ENCODE data around the gene KCNAB1.

Gene KCNAB1

DNA sequence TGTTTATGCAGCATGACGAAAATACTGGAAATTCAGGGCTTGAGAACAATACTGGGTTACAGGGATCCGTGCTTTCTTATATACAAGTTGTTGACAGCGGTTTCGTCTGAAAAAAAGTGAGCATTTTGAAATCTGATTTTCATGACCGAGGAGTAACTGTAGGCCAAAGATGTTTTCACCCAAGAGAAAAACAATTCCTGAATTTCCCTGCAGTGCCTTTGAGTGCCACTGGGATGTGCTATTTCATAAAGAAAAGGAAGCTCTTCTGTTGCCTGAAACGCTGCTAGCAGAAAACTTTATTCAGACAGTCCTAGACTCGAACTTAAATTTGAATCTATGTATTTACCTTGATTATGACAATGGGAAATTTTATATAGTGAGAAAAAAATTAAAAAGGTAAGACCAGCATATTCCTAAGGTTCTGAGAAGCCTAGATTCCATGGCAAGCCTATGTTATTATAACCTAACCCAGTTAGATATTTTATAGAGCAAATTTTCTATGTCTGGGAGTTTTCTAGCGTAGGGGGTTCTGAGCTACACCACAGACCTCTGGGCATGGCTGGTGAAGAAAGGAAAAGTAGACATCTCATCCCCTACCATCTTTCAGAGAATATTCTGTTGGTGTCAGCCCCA is 30.2 kb downstream of the KCNAB1 start:
- H2AFZ ChIP-seq (ENCODE audit: low read depth, low read length, severe bottlenecking), result no peak overlapping the region

DNA sequence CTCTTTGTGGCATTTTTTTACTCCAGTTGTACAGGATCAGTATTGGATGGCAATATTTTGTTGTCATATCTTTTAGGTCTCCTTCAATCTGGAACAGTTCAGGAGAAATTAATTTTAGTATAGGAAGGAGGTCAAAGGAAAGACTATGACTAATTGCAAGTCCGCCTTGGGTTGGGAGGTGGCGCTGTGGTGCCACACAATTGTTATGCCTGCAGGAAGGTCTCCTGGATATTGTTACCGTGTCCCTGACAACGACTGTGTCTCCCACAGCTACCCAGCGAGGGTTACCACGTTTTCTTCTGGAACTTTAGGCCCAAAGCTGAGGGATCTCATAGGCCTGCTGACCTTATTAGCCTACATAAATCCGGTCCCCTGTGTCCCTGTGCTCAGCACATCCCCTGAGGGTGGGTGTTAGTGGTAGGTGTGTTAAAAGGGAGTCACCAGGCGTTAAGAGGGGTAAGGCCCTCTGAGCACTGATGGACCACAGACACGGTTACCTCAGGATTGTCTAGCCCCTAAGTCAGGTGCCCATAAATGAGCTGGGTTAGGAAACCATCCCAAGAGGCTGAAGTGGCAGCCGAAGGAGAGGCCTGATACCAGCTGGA is 31.5 kb downstream of the KCNAB1 start:
- Histone ChIP-seq H3K79me2 (ENCODE audit: insufficient read depth, low read length) (no peaks in the 10 kb centered on the region), H3F3A (ENCODE audit: insufficient read depth) (no peaks in the 10 kb centered on the region), H3K4me3 (ENCODE audit: insufficient read depth, low read length, poor library complexity, severe bottlenecking) (no peak overlapping the region), H3K4me2 (ENCODE audit: low read depth, low read length, poor library complexity, severe bottlenecking) (no peak overlapping the region), H3K9me2 (replicated peaks; ENCODE audit: insufficient read depth, low read length) (no peaks in the 10 kb centered on the region), H4K20me1 (ENCODE audit: low read depth, low read length) (no peaks in the 10 kb centered on the region), H3K36me3 (ENCODE audit: low read length) (no peaks in the 10 kb centered on the region), H3K27ac (ENCODE audit: low read depth, low read length) (no peak overlapping the region), H3K9me3 (ENCODE audit: insufficient read depth, low read length) (no peaks in the 10 kb centered on the region), H2AFZ (ENCODE audit: low read depth, low read length, severe bottlenecking) (no peak overlapping the region), H3K27me3 (ENCODE audit: low read length) (no peaks in the 10 kb centered on the region), H3K9ac (ENCODE audit: low read length) (no peak overlapping the region)
- TF ChIP-seq EZH2phosphoT487 (conservative IDR thresholded peaks at IDR 0.05; ENCODE audit: low read length), result no peak
- TF ChIP-seq, protein P1, sequence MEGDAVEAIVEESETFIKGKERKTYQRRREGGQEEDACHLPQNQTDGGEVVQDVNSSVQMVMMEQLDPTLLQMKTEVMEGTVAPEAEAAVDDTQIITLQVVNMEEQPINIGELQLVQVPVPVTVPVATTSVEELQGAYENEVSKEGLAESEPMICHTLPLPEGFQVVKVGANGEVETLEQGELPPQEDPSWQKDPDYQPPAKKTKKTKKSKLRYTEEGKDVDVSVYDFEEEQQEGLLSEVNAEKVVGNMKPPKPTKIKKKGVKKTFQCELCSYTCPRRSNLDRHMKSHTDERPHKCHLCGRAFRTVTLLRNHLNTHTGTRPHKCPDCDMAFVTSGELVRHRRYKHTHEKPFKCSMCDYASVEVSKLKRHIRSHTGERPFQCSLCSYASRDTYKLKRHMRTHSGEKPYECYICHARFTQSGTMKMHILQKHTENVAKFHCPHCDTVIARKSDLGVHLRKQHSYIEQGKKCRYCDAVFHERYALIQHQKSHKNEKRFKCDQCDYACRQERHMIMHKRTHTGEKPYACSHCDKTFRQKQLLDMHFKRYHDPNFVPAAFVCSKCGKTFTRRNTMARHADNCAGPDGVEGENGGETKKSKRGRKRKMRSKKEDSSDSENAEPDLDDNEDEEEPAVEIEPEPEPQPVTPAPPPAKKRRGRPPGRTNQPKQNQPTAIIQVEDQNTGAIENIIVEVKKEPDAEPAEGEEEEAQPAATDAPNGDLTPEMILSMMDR (IDR thresholded peaks at IDR 0.05; ENCODE audit: insufficient read depth, low read length, poor library complexity, severe bottlenecking), result peak; percentile 65

More for the DNA sequence above, 30.2 kb downstream of the KCNAB1 start:
- Histone ChIP-seq H3K4me2 (ENCODE audit: low read depth, low read length, poor library complexity, severe bottlenecking) (no peak overlapping the region), H3K36me3 (ENCODE audit: low read length) (no peaks in the 10 kb centered on the region), H3K9ac (ENCODE audit: low read length) (no peak overlapping the region), H3K27ac (ENCODE audit: low read depth, low read length) (no peak overlapping the region), H3K79me2 (ENCODE audit: insufficient read depth, low read length) (no peaks in the 10 kb centered on the region), H3K4me3 (ENCODE audit: insufficient read depth, low read length, poor library complexity, severe bottlenecking) (no peak overlapping the region), H3K9me3 (ENCODE audit: insufficient read depth, low read length) (no peaks in the 10 kb centered on the region), H4K20me1 (ENCODE audit: low read depth, low read length) (no peaks in the 10 kb centered on the region), H3F3A (ENCODE audit: insufficient read depth) (no peaks in the 10 kb centered on the region), H3K9me2 (replicated peaks; ENCODE audit: insufficient read depth, low read length) (no peaks in the 10 kb centered on the region), H3K27me3 (ENCODE audit: low read length) (no peaks in the 10 kb centered on the region)
- TF ChIP-seq, protein P1 (IDR thresholded peaks at IDR 0.05; ENCODE audit: insufficient read depth, low read length, poor library complexity, severe bottlenecking), result peak; percentile 69
- no peak for TF ChIP-seq EZH2phosphoT487 (conservative IDR thresholded peaks at IDR 0.05; ENCODE audit: low read length)

DNA sequence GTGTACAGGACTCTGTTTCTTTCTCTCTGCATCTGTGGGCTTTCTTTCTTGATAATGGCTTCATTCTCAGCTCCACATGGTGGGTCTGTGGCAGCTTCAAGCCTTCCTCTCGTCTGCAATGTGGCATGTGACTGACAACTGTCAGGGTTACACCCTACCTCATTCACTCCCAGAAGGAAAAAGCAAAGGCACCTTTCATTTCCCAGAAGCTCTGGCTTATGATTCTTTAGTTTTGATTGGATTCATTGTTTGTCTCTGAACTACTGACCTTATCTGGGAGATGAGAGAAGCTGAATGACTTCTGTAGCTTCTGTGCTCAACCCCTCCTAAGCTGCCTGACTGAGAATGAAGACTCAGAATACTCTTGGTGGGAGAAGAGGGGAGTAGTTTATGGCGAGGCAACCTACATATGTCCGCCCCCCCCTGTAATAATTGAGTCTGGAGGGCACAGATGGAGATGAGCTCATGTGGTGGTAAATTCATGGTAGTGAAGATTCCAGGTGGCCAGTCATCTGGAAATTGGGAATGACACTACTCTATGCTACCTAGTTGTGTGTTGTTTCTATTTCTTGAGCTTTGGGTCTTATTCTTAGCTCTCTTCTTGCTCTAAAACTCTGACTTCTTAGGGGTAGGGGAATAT is 38.4 kb downstream of the KCNAB1 start:
- H3K79me2 ChIP-seq (ENCODE audit: insufficient read depth, low read length), result no peaks in the 10 kb centered on the region
- H3K4me3 ChIP-seq (ENCODE audit: insufficient read depth, low read length, poor library complexity, severe bottlenecking), result no peak overlapping the region
- no peak overlapping the region for H3K4me2 ChIP-seq (ENCODE audit: low read depth, low read length, poor library complexity, severe bottlenecking)
- no peak overlapping the region for H2AFZ ChIP-seq (ENCODE audit: low read depth, low read length, severe bottlenecking)
- H4K20me1 ChIP-seq (ENCODE audit: low read depth, low read length), result no peaks in the 10 kb centered on the region
- no peak overlapping the region for H3K9ac ChIP-seq (ENCODE audit: low read length)
- H3K9me3 ChIP-seq (ENCODE audit: insufficient read depth, low read length), result no peaks in the 10 kb centered on the region
- no peaks in the 10 kb centered on the region for H3F3A ChIP-seq (ENCODE audit: insufficient read depth)
- TF ChIP-seq, protein P1 (IDR thresholded peaks at IDR 0.05; ENCODE audit: insufficient read depth, low read length, poor library complexity, severe bottlenecking), result no peak
- no peak for TF ChIP-seq EZH2phosphoT487 (conservative IDR thresholded peaks at IDR 0.05; ENCODE audit: low read length)
- no peaks in the 10 kb centered on the region for H3K9me2 ChIP-seq (replicated peaks; ENCODE audit: insufficient read depth, low read length)
- no peak overlapping the region for H3K27ac ChIP-seq (ENCODE audit: low read depth, low read length)
- no peaks in the 10 kb centered on the region for H3K36me3 ChIP-seq (ENCODE audit: low read length)
- H3K27me3 ChIP-seq (ENCODE audit: low read length), result no peaks in the 10 kb centered on the region
